Stimulated activated CD8-positive, alpha-beta memory T cell treated with anti-CD3 and anti-CD28 coated beads, Interleukin-2, amount 100 ng/mL, for 48 hours (primary cell): ENCODE data around the gene PCDHA9.
"Not testable (repeated sequence)": the region's sequence is repeated elsewhere in the genome, so short reads cannot be mapped to it uniquely, and the experiment has no call there.

ENCODE experiments used
- DNase-seq, 2 donors: peaks; one replicate each; pipeline ENCODE4 v3.0.0-alpha.2; 2020; ENCODE audit warnings: low read depth in 2 of 2

Gene PCDHA9

GRCh38 chr5:140876541-140877261 is 28.5 kb downstream of the PCDHA9 start:
- DNase-seq: not testable (repeated sequence)

GRCh38 chr5:140877262-140877581 is 29.0 kb downstream of the PCDHA9 start:
- no peak for DNase-seq

- no peak for DNase-seq
Measured at GRCh38 chr5:140881889-140882590, 33.9 kb downstream of the PCDHA9 start, which contains the start of gene PCDHA13. PCDHA13 (plus strand) TSS chr5:140882124; CDS start chr5:140882269, 145 bp downstream.

- no peak for DNase-seq
Measured at GRCh38 chr5:140882591-140882899, 34.4 kb downstream of the PCDHA9 start.

- DNase-seq: no peak
Measured at GRCh38 chr5:140883373-140883772, 35.2 kb downstream of the PCDHA9 start.

GRCh38 chr5:140883927-140884697 is 35.9 kb downstream of the PCDHA9 start:
- DNase-seq: no peak
